Pancreas (tissue), 10 donors: ENCODE results near the gene RPS10. TPM values are rescaled to one million over a fixed set of nuclear protein-coding genes. Genes with fewer than 3 reads are reported as not detected.
"Not testable (repeated sequence)": the region's sequence is repeated elsewhere in the genome, so short reads cannot be mapped to it uniquely, and the experiment has no call there.

Source experiments
- ATAC-seq, 4 donors: fragments of 200-7000 bp; cut with Tn5 transposase; one replicate each; pipeline versions ENCODE4 v1.8.0 to v1.9.1; 2020; ENCODE audit warnings: mild to moderate bottlenecking in 4 of 4, moderate library complexity in 4 of 4
- DNase-seq, 6 donors: peaks; one replicate each; pipeline ENCODE4 v3.0.0-alpha.2; 2020
- FAIRE-seq: peaks from 2 replicates; lab custom pipeline; 2012; peaks lifted over from hg19 to GRCh38; lab: Jason Lieb, UNC
- H3K27ac ChIP-seq, 4 donors: fragments of 200-600 bp; sonication (generic); 1 replicate in 3 of 4; 2 replicates in 1 of 4; pipeline versions ENCODE4 v1.5.0 to v1.8.0; 2020
- H3K27me3 ChIP-seq, 4 donors: fragments of 200-600 bp; one replicate each; pipeline ENCODE4 v1.8.0; 2021
- H3K36me3 ChIP-seq, 3 donors: fragments of 200-600 bp; sonication (generic) in 1 of 3; one replicate each; pipeline versions ENCODE4 v1.5.0 to v1.8.0; 2020 to 2021
- H3K4me1 ChIP-seq, 3 donors: fragments of 200-600 bp; one replicate each; pipeline ENCODE4 v1.8.0; 2021
- H3K4me3 ChIP-seq, 4 donors: fragments of 200-600 bp; sonication (generic) in 2 of 4; one replicate each; pipeline versions ENCODE4 v1.5.0 to v1.8.0; 2020 to 2021
- H3K9me3 ChIP-seq, 4 donors: fragments of 200-600 bp; one replicate each; pipeline ENCODE4 v1.8.0; 2021
- CTCF ChIP-seq, 4 donors: fragments of 200-600 bp; sonication (generic) in 3 of 4; IDR thresholded peaks; one replicate each; pipeline versions ENCODE4 v1.5.0 to v1.8.0; 2021; ENCODE audit warnings: antibody characterized with exemption in 4 of 4
- WGBS, 2 donors: extraction: QIAGEN DNeasy Blood & Tissue Kit; methylation state at CpG; one replicate each; pipeline ENCODE4 v1.1.7; 2013; 5-methylcytosine and 5-hydroxymethylcytosine counted together
- intact Hi-C, 3 donors: fragments of 100-400 bp; cut with DNase I; formaldehyde crosslinking; loops; one replicate each; pipeline versions ENCODE4 v1.11.1 to v1.14.2; 2022
- polyA plus RNA-seq, 2 donors: library from polyadenylated mRNA; stranded (reverse); fragments of 200-250 nt; gene quantifications; one replicate each; pipeline ENCODE4 v1.2.3, GENCODE V29; 2013
- total RNA-seq, 6 donors: library from RNA; stranded (reverse); fragmentation: NEBNext Ultra II Directional in 4 of 6; extraction: Animal tissue kit (Norgen Biotek cat#: 25700) in 4 of 6; gene quantifications; one replicate each; pipeline versions ENCODE4 v1.2.1 to v1.2.4, GENCODE V29; 2021 to 2023
- donor health status: healthy with polysubstance abuse.
- donor health status: DM: no; HTN: no; CAD: no; lungs with moderate emphysema.
- donor health status: DM: no; HTN: no; CAD: no.
- donor health status: control.
- donor health status: control.
- donor health status: Bipolar disorder and iron deficiency.
- donor health status: DM: yes; HTN: yes; CAD: no.
- donor health status: DM: no; HTN: no; CAD: no.
- donor health status: DM: no; HTN: no; CAD: no.
- donor health status: DM: yes; HTN: yes; CAD: no.

RPS10 gene
- total and polyA plus RNA-seq, 8 donors: 565 to 1,334 (median 997) TPM

- Histone ChIP-seq H3K27me3 (no peaks in the 10 kb centered on the region), H3K27ac (no peak overlapping the region), H3K4me3 (no peak overlapping the region), H3K9me3 (no peaks in the 10 kb centered on the region), H3K36me3 (no peaks in the 10 kb centered on the region), H3K4me1 (peaks cover 0 to 7% (median 2%) of the 10 kb centered on the region in 3 donors)
- DNase-seq (no peak), ATAC-seq (no peak), FAIRE-seq (no peak)
- no peak for TF ChIP-seq CTCF (IDR thresholded peaks at IDR 0.05)
- intact Hi-C loops: no loop called here
- 90 to 98% methylated on average over 5 of the region's 5 CpGs for WGBS, 2 donors
These were observed 44.8 kb downstream of the RPS10 start for GRCh38 chr6:34381081-34381480.

- intact Hi-C loops: no loop called here
- FAIRE-seq: no peak
These were observed 47.4 kb downstream of the RPS10 start for GRCh38 chr6:34378470-34378869.

GRCh38 chr6:34377984-34378383 lies 47.9 kb downstream of the RPS10 start:
- FAIRE-seq: no peak
- WGBS, 2 donors: 99% methylated on average over 5 of the region's 5 CpGs
- Histone ChIP-seq H3K27ac (no peak overlapping the region), H3K9me3 (no peaks in the 10 kb centered on the region), H3K4me3 (no peak overlapping the region), H3K4me1 (no peaks in the 10 kb centered on the region), H3K27me3 (no peaks in the 10 kb centered on the region), H3K36me3 (no peaks in the 10 kb centered on the region)
- no peak for DNase-seq
- ATAC-seq: no peak
- intact Hi-C loops: no loop called here
- no peak for TF ChIP-seq CTCF (IDR thresholded peaks at IDR 0.05)

More at GRCh38 chr6:34378470-34378869, 47.4 kb downstream of the RPS10 start:
- no peaks in the 10 kb centered on the region for H3K9me3 ChIP-seq
- ATAC-seq (no peak), DNase-seq (no peak)
- 96 to 100% methylated on average over 2 of the region's 2 CpGs for WGBS, 2 donors
- peaks cover 0 to under 1% (median 0%) of the 10 kb centered on the region in 3 donors for H3K4me1 ChIP-seq
- no peaks in the 10 kb centered on the region for H3K27me3 ChIP-seq
- no peak for TF ChIP-seq CTCF (IDR thresholded peaks at IDR 0.05)
- no peak overlapping the region for H3K27ac ChIP-seq
- no peaks in the 10 kb centered on the region for H3K36me3 ChIP-seq
- H3K4me3 ChIP-seq: no peak overlapping the region

- H3K4me3 ChIP-seq, H3K9me3 ChIP-seq, ATAC-seq, DNase-seq, H3K4me1 ChIP-seq, intact Hi-C loops, FAIRE-seq, H3K36me3 ChIP-seq, H3K27me3 ChIP-seq, H3K27ac ChIP-seq: not testable (repeated sequence)
- WGBS, 2 donors: 86 to 89% methylated on average over 5 of the region's 5 CpGs
These were observed 48.3 kb downstream of the RPS10 start for GRCh38 chr6:34377571-34377970.

- H3K4me3 ChIP-seq: no peak overlapping the region
- 93 to 96% methylated on average over 5 of the region's 5 CpGs for WGBS, 2 donors
These were observed 50.0 kb downstream of the RPS10 start for GRCh38 chr6:34375833-34376232.

More at GRCh38 chr6:34375833-34376232, 50.0 kb downstream of the RPS10 start:
- TF ChIP-seq CTCF (IDR thresholded peaks at IDR 0.05): no peak
- DNase-seq (no peak), ATAC-seq (no peak), FAIRE-seq (no peak)
- Histone ChIP-seq H3K27ac (no peak overlapping the region), H3K27me3 (no peaks in the 10 kb centered on the region), H3K4me1 (no peaks in the 10 kb centered on the region), H3K9me3 (no peaks in the 10 kb centered on the region), H3K36me3 (no peaks in the 10 kb centered on the region)
- intact Hi-C loops: no loop called here
